ENCODE data around the gene DMD.
A peak's percentile ranks its signal among the peaks of the same experiment; 100 is the strongest.

DMD gene

DNA sequence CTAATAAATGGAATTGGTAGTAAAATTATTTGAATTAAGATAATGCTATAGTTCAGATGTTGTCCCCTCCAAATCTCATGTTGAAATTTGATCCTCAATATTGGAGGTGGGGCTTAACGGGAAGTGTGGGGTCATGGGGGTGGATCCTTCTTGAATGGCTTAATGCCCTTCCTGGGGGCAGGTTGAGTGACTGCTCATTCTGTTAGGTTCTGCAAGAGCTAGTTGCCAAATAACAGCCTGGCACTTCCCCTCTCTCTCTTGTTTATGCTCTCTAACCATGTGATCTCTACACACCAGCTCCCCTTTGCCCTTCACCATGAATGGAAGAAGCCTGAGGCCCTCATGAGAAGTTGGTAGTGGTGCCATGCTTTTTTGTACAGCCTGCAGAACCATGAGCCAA lies 1414.7 kb downstream of the DMD start:
- no peak for DNase-seq (ENCODE audit: low read depth in 2 of 2)
- H3K4me3 ChIP-seq (replicated peaks in 1 of 2; ENCODE audit: low read depth in 2 of 2, low read length in 2 of 2): no peak overlapping the region
- no peak for TF ChIP-seq CTCF (IDR thresholded peaks at IDR 0.05; ENCODE audit: low read depth, low read length)

DNA sequence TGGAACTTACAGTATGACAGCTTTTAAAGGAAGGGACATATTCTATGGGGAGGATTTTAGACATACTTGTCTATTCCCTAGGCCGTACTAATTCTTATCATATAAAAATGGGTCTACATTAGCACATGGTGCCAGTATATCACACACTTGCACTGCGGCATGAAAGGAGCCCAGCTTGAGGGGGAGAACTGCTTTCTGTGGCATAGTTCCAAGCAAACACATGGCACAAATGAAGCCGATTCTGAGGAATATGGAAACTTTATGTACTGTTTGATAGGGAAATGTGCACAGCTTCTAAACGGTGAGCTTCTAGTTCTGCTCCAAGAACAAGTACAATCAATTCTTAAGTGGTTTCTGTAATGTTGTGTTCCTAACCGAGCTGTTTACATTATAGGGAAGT lies 1463.9 kb downstream of the DMD start:
- DNase-seq (ENCODE audit: low read depth in 2 of 2): no peak
- no peak for TF ChIP-seq CTCF (IDR thresholded peaks at IDR 0.05; ENCODE audit: low read depth, low read length)
- H3K4me3 ChIP-seq (replicated peaks in 1 of 2; ENCODE audit: low read depth in 2 of 2, low read length in 2 of 2): no peak overlapping the region

DNA sequence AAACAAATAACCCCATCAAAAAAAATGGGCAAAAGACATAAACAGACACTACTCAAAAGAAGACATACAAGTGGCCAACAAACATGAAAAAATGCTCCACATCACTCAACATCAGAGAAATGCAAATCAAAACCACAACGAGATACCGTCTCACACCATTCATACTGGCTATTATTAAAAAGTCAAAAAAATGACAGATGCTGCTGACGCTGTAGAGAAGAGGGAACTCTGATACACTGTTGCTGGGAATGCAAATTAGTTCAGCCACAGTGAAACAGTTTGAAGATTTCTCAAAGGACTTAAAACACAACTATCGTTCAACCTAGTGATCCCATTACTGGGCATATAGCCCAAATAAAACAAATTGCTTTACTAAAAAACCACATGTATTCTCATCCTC lies 1468.3 kb downstream of the DMD start:
- DNase-seq (ENCODE audit: low read depth in 2 of 2): no peak
- H3K4me3 ChIP-seq (replicated peaks in 1 of 2; ENCODE audit: low read depth in 2 of 2, low read length in 2 of 2): no peak overlapping the region
- TF ChIP-seq CTCF (IDR thresholded peaks at IDR 0.05; ENCODE audit: low read depth, low read length): no peak

- no peak overlapping the region for H3K4me3 ChIP-seq (replicated peaks in 1 of 2; ENCODE audit: low read depth in 2 of 2, low read length in 2 of 2)
- no peak for TF ChIP-seq CTCF (IDR thresholded peaks at IDR 0.05; ENCODE audit: low read depth, low read length)
- DNase-seq (ENCODE audit: low read depth in 2 of 2): no peak
Observed at GRCh38 chrX:31717474-31717873, 1493.9 kb downstream of the DMD start.

DNA sequence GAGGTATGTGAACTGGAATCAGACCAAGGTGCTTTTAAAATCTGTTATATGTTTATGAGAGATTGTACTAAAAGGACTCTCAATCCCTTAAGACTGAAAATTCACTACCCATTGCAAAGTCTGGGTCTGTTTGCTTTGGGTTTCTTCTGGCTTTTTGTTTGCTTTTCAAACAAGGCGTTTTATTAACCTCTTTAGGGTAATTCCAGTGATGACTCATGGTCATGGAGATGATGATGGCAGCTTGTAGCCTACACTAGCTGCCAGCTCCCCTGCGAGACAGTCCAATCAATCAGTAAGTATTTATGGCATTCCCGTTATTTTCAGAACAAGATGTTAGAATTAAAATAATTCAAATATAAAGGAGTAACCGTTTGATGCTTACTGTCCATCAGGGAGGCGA lies 1495.7 kb downstream of the DMD start:
- peak in 1 of 2 donors; percentile 2 for DNase-seq (ENCODE audit: low read depth in 2 of 2)
- TF ChIP-seq CTCF (IDR thresholded peaks at IDR 0.05; ENCODE audit: low read depth, low read length): no peak
- H3K4me3 ChIP-seq (replicated peaks in 1 of 2; ENCODE audit: low read depth in 2 of 2, low read length in 2 of 2): no peak overlapping the region

DNA sequence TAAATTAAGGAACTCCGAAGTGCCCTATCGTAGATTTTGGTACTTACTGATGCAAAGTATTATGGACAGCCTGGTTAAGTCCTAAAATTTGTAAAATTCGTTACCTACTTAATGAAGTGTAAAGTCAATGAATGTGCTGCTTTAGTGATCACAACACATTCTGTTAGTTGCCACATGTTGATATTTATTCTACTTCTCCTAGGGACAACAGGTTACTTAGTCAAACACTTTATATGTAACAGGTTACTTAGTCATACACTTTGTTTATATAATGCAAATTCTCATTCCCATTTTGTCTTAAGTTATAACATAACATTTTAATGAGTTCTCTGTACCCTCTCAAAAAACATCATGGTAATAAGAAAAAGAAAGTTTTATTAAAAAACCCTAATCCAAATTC lies 1496.6 kb downstream of the DMD start:
- H3K4me3 ChIP-seq (replicated peaks in 1 of 2; ENCODE audit: low read depth in 2 of 2, low read length in 2 of 2): no peak overlapping the region
- DNase-seq (ENCODE audit: low read depth in 2 of 2): no peak
- TF ChIP-seq CTCF (IDR thresholded peaks at IDR 0.05; ENCODE audit: low read depth, low read length): no peak

- no peak overlapping the region for H3K4me3 ChIP-seq (replicated peaks in 1 of 2; ENCODE audit: low read depth in 2 of 2, low read length in 2 of 2)
- no peak for DNase-seq (ENCODE audit: low read depth in 2 of 2)
- TF ChIP-seq CTCF (IDR thresholded peaks at IDR 0.05; ENCODE audit: low read depth, low read length): no peak
Observed at GRCh38 chrX:31713120-31713519, 1498.2 kb downstream of the DMD start.
